ENCODE measurements around the gene TIAM1. TPM values are rescaled to one million over a fixed set of nuclear protein-coding genes. Genes with fewer than 3 reads are reported as not detected.

Gene TIAM1
- total RNA-seq, 1 donor from 2014 or later = 5.4 TPM

- DNase-seq (ENCODE audit: extremely low read depth, low read depth, low spot score) = no peak
These were observed 125.0 kb downstream of the TIAM1 start for GRCh38 chr21:31218830-31219608.

GRCh38 chr21:31216206-31216605 is 127.9 kb downstream of the TIAM1 start:
- DNase-seq (ENCODE audit: extremely low read depth, low read depth, low spot score) = no peak

GRCh38 chr21:31213787-31214186 is 130.3 kb downstream of the TIAM1 start:
- no peak for DNase-seq (ENCODE audit: extremely low read depth, low read depth, low spot score)

GRCh38 chr21:31211836-31212235 is 132.2 kb downstream of the TIAM1 start:
- DNase-seq (ENCODE audit: extremely low read depth, low read depth, low spot score) = no peak

- no peak for DNase-seq (ENCODE audit: extremely low read depth, low read depth, low spot score)
These were observed 138.6 kb downstream of the TIAM1 start for GRCh38 chr21:31205412-31205811.

- DNase-seq (ENCODE audit: extremely low read depth, low read depth, low spot score) = no peak
These were observed 139.3 kb downstream of the TIAM1 start for GRCh38 chr21:31204801-31205200.

GRCh38 chr21:31203431-31204054 is 140.5 kb downstream of the TIAM1 start:
- DNase-seq (ENCODE audit: extremely low read depth, low read depth, low spot score) = no peak

- no peak for DNase-seq (ENCODE audit: extremely low read depth, low read depth, low spot score)
These were observed 142.5 kb downstream of the TIAM1 start for GRCh38 chr21:31201548-31201947.

GRCh38 chr21:31201144-31201543 is 142.9 kb downstream of the TIAM1 start:
- DNase-seq (ENCODE audit: extremely low read depth, low read depth, low spot score) = no peak

- peak; percentile 48 for DNase-seq (ENCODE audit: extremely low read depth, low read depth, low spot score)
These were observed 145.5 kb downstream of the TIAM1 start for GRCh38 chr21:31198575-31198974.

GRCh38 chr21:31196724-31197123 is 147.3 kb downstream of the TIAM1 start:
- no peak for DNase-seq (ENCODE audit: extremely low read depth, low read depth, low spot score)

- no peak for DNase-seq (ENCODE audit: extremely low read depth, low read depth, low spot score)
These were observed 148.6 kb downstream of the TIAM1 start for GRCh38 chr21:31195334-31196015.

- no peak for DNase-seq (ENCODE audit: extremely low read depth, low read depth, low spot score)
These were observed 149.4 kb downstream of the TIAM1 start for GRCh38 chr21:31194510-31195293.

GRCh38 chr21:31193761-31194160 is 150.3 kb downstream of the TIAM1 start:
- no peak for DNase-seq (ENCODE audit: extremely low read depth, low read depth, low spot score)

- DNase-seq (ENCODE audit: extremely low read depth, low read depth, low spot score) = no peak
These were observed 152.5 kb downstream of the TIAM1 start for GRCh38 chr21:31191553-31191952.

- DNase-seq (ENCODE audit: extremely low read depth, low read depth, low spot score) = no peak
These were observed 153.5 kb downstream of the TIAM1 start for GRCh38 chr21:31190516-31190915.

GRCh38 chr21:31187499-31187898 is 156.6 kb downstream of the TIAM1 start:
- no peak for DNase-seq (ENCODE audit: extremely low read depth, low read depth, low spot score)

- DNase-seq (ENCODE audit: extremely low read depth, low read depth, low spot score) = no peak
These were observed 157.1 kb downstream of the TIAM1 start for GRCh38 chr21:31186916-31187315.

- no peak for DNase-seq (ENCODE audit: extremely low read depth, low read depth, low spot score)
These were observed 158.4 kb downstream of the TIAM1 start for GRCh38 chr21:31185663-31186062.

GRCh38 chr21:31184876-31185275 is 159.2 kb downstream of the TIAM1 start:
- no peak for DNase-seq (ENCODE audit: extremely low read depth, low read depth, low spot score)

- DNase-seq (ENCODE audit: extremely low read depth, low read depth, low spot score) = no peak
These were observed 159.6 kb downstream of the TIAM1 start for GRCh38 chr21:31184459-31184858.
